Endodermal cell (in vitro differentiated cells): ENCODE measurements around the gene PLEKHG4B. TPM values are rescaled to one million over a fixed set of nuclear protein-coding genes. Genes with fewer than 3 reads are reported as not detected.

Experiments
- DNase-seq: peaks from one replicate; pipeline ENCODE4 v3.0.0-alpha.2; 2017
- H3K27ac ChIP-seq: 2 replicates; pipeline ENCODE4 v1.5.1; 2013; ENCODE audit warnings: mild to moderate bottlenecking, low read depth, low read length, moderate library complexity
- H3K27me3 ChIP-seq: 2 replicates; pipeline ENCODE4 v1.6.1; 2013; ENCODE audit warnings: mild to moderate bottlenecking, low read length, moderate library complexity; ENCODE audit not compliant: insufficient read depth, control insufficient read depth, poor library complexity, severe bottlenecking
- H3K36me3 ChIP-seq: 2 replicates; pipeline ENCODE4 v1.7.0; 2013; ENCODE audit warnings: mild to moderate bottlenecking, low read length, moderate library complexity; ENCODE audit not compliant: control insufficient read depth, insufficient read depth
- H3K4me1 ChIP-seq: one replicate; pipeline ENCODE4 v1.7.0; 2013; ENCODE audit warnings: low read length; ENCODE audit not compliant: control insufficient read depth, insufficient read depth
- H3K4me3 ChIP-seq: 2 replicates; pipeline ENCODE4 v1.5.1; 2013; ENCODE audit warnings: mild to moderate bottlenecking, low read length, moderate library complexity
- H3K9ac ChIP-seq: 2 replicates; pipeline ENCODE4 v1.6.1; 2013; ENCODE audit warnings: mild to moderate bottlenecking, low read length, moderate library complexity; ENCODE audit not compliant: poor library complexity, severe bottlenecking; ENCODE audit errors: extremely low read depth
- H3K9me3 ChIP-seq: 2 replicates; pipeline ENCODE4 v1.6.1; 2013; ENCODE audit warnings: mild to moderate bottlenecking, low read length, moderate library complexity; ENCODE audit not compliant: control insufficient read depth
- H3K27ac Mint-ChIP-seq: 2 replicates; pipeline ENCODE4 v1.8.0; 2020; ENCODE audit warnings: mixed read lengths
- H3K27me3 Mint-ChIP-seq: 2 replicates; pipeline ENCODE4 v1.8.0; 2021; ENCODE audit warnings: mild to moderate bottlenecking, mixed read lengths; ENCODE audit not compliant: insufficient read depth
- H3K36me3 Mint-ChIP-seq: 2 replicates; pipeline ENCODE4 v1.8.0; 2020; ENCODE audit warnings: low read depth, mixed read lengths
- H3K4me1 Mint-ChIP-seq: 2 replicates; pipeline ENCODE4 v1.8.0; 2020; ENCODE audit warnings: mixed read lengths
- H3K4me3 Mint-ChIP-seq: 2 replicates; pipeline ENCODE4 v1.8.0; 2020; ENCODE audit warnings: mild to moderate bottlenecking, moderate library complexity, mixed read lengths
- H3K9me3 Mint-ChIP-seq: 2 replicates; pipeline ENCODE4 v1.8.0; 2020; ENCODE audit warnings: mild to moderate bottlenecking, mixed read lengths
- CTCF ChIP-seq: fragments of 200-600 bp; sonication (generic); conservative IDR thresholded peaks from 2 replicates; pipeline ENCODE4 v1.5.0; 2021; ENCODE audit warnings: antibody characterized with exemption, mild to moderate bottlenecking
- WGBS, 2 experiments: methylation state at CpG; one replicate each; pipeline versions ENCODE4 v1.1.5 to v1.1.7; 2013; ENCODE audit warnings: missing lambda C conversion rate in 2 of 2, mixed read lengths in 1 of 2; ENCODE audit not compliant: insufficient coverage in 1 of 2, insufficient read length in 1 of 2; 5-methylcytosine and 5-hydroxymethylcytosine counted together
- total RNA-seq, 2 donors: library from RNA; stranded (reverse); fragmentation: NEBNext Ultra II Directional in 1 of 2; extraction: Animal tissue kit (Norgen Biotek cat#: 25700) in 1 of 2; gene quantifications; 2 replicates in 1 of 2; 3 replicates in 1 of 2; pipeline ENCODE4 v1.2.1, GENCODE V29; 2021

PLEKHG4B gene
- total RNA-seq, 2 donors from 2014 or later: 16.3 to 22.8 TPM

GRCh38 chr5:141211-141610 lies 49.2 kb downstream of the PLEKHG4B start:
- no peak overlapping the region for H3K4me3 Mint-ChIP-seq
- peaks cover 16% of the 10 kb centered on the region for H3K4me1 Mint-ChIP-seq
- Histone ChIP-seq H3K27ac (no peak overlapping the region), H3K9ac (no peak overlapping the region), H3K9me3 (no peaks in the 10 kb centered on the region), H3K27me3 (no peaks in the 10 kb centered on the region), H3K4me3 (no peak overlapping the region), H3K4me1 (no peaks in the 10 kb centered on the region), H3K36me3 (no peaks in the 10 kb centered on the region)
- 93 to 100% methylated on average over 6 to 13 of the region's 13 CpGs for WGBS, 2 experiments
- TF ChIP-seq CTCF: no peak
- H3K27me3 Mint-ChIP-seq: no peaks in the 10 kb centered on the region
- H3K27ac Mint-ChIP-seq: no peak overlapping the region
- peaks cover 33% of the 10 kb centered on the region for H3K36me3 Mint-ChIP-seq
- H3K9me3 Mint-ChIP-seq: peaks cover 3% of the 10 kb centered on the region
- DNase-seq: peak; percentile 44

- Mint-ChIP-seq H3K36me3 (peaks cover 39% of the 10 kb centered on the region), H3K27me3 (no peaks in the 10 kb centered on the region), H3K9me3 (peaks cover 5% of the 10 kb centered on the region), H3K4me1 (peaks cover 16% of the 10 kb centered on the region), H3K27ac (no peak overlapping the region), H3K4me3 (no peak overlapping the region)
- Histone ChIP-seq H3K27me3 (no peaks in the 10 kb centered on the region), H3K4me3 (no peak overlapping the region), H3K36me3 (no peaks in the 10 kb centered on the region), H3K9ac (no peak overlapping the region), H3K4me1 (no peaks in the 10 kb centered on the region), H3K9me3 (no peaks in the 10 kb centered on the region), H3K27ac (peak overlapping the region; percentile 49)
- WGBS, 2 experiments: 97 to 100% methylated on average over 7 to 12 of the region's 12 CpGs
- DNase-seq: peak; percentile 42
- no peak for TF ChIP-seq CTCF
Observed at GRCh38 chr5:141761-142160, 49.8 kb downstream of the PLEKHG4B start.

GRCh38 chr5:142246-142810 lies 50.4 kb downstream of the PLEKHG4B start:
- peaks cover 16% of the 10 kb centered on the region for H3K4me1 Mint-ChIP-seq
- Histone ChIP-seq H3K27ac (no peak overlapping the region), H3K4me3 (no peak overlapping the region), H3K9me3 (peaks cover 5% of the 10 kb centered on the region), H3K27me3 (no peaks in the 10 kb centered on the region), H3K36me3 (peaks cover 1% of the 10 kb centered on the region), H3K4me1 (no peaks in the 10 kb centered on the region), H3K9ac (no peak overlapping the region)
- peaks cover 10% of the 10 kb centered on the region for H3K9me3 Mint-ChIP-seq
- DNase-seq: no peak
- TF ChIP-seq CTCF: no peak
- H3K4me3 Mint-ChIP-seq: no peak overlapping the region
- peak overlapping the region; percentile 73 for H3K27ac Mint-ChIP-seq
- peaks cover 44% of the 10 kb centered on the region for H3K36me3 Mint-ChIP-seq
- H3K27me3 Mint-ChIP-seq: no peaks in the 10 kb centered on the region
- 94 to 95% methylated on average over 14 to 18 of the region's 18 CpGs for WGBS, 2 experiments
